GM19438 (cell line): Measurements from ENCODE around the gene PACS2.
"Not testable (repeated sequence)": the region's sequence is repeated elsewhere in the genome, so short reads cannot be mapped to it uniquely, and the experiment has no call there.

Experiments used
- ATAC-seq: cut with Tn5 transposase; IDR thresholded peaks from one replicate; pipeline ENCODE4 v1.9.1; 2021; ENCODE audit warnings: low read depth; ENCODE audit not compliant: unreplicated experiment

Gene PACS2

DNA sequence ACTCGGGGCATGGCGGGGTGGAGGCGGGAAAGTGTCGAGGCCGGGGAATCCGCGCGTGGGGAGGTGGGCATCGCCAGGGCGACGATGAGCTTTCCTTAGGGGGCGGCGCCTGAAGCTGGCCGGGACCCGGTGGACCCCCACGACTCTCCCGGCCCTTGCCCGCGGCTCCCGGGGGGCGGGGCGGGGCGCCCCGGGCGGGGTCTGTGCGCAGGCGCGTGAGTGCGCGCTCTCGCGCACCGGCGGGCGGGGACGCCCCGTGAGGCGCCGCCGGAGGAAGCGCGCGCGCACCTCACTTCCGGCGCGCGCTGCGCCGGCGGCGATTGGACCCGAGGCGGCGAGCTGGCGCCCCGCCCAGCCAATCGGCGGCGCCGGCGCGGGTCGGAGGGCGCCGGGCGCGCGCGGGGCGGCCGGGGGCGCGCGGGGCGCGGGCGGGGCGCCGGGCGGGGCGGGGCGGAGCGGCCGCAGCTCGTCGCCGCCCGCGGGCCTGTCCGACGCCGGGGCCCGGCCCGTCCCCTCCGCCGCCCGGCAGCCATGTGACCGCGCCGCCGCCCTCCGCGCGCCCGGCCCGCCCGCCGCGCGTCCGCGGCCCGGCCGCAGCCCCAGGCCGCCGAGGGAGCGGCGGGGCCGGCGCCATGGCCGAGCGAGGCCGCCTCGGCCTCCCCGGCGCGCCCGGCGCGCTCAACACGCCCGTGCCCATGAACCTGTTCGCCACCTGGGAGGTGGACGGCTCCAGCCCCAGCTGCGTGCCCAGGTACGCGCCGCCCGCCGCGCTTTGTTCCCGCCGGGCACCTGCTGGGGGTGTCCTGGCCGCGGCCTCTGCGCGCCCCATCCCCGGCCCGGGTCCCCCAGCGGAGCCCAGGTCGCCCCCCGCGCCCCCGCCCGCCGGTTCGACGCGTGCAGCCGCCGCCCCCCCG, at the start of gene PACS2:
Gene PACS2, plus strand, starts transcription at position 462 of the 914 bp plus-strand sequence. Its CDS starts 171 bp downstream, at position 633.
- peak; percentile 46 for ATAC-seq

DNA sequence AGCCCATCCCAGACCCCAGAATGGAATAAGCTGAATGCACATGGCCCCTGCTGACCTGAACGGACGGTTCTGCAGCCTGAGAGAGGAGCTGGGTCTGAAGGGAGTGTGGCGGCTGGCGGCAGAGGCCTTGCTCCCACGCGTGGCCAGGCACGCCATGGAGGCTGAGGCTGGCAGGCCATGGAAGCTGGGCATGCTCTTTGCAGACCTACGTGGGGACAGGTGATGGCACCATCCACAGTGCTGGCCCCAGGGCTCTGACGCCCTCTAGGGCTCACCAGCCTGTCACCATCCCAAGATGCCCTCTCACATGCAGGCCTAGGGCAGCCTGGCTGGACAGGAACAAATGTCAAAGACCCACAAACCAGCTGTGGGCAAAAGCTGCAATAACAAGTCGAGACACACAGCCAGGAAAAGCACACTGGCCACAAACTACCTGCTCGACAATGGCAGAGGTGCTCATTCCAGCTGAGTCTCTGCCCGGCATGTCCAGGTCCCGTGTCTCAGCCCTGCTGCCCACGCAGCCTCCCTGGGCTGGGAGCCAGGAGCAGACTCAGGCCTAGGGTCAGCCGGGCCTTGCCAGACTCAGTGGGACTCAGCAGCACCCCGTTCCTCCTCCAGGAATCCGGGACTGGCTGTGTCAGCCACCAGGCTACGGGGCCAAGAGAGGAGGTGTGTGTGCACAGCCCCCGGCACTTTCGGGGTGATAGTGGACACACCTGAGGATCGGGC, 46.6 kb upstream of the PACS2 start:
- no peak for ATAC-seq

DNA sequence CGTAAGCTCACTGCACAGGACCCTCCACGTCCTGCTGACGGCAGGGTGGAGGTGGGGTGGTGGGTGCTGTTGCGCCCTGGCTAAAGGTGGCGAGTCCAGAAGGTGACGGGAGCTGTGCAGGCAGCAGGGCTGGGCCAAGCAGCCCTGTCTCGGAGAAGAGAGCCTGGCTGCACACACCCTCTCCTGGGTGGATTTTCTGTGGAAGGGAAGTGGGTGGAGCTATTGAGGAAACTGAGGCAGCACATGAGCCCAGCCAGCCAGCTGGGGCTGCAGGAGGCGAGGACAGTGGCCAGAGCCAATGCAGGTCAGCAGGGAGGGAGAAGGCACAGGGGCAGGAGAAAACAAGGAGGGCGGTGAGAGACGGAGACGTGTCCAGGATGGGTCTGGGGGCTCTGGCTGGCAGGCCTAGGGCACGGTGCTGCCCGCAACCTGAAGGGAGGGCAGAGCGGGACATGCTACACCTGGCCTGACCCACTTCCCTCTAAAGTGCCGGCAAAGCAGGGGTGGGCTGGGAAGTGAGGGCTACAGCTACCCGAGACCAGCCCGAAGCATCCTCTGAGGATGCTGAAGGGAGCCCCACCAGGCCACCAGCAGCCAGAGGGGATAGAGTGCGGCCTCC, 45.7 kb upstream of the PACS2 start:
- ATAC-seq = no peak

DNA sequence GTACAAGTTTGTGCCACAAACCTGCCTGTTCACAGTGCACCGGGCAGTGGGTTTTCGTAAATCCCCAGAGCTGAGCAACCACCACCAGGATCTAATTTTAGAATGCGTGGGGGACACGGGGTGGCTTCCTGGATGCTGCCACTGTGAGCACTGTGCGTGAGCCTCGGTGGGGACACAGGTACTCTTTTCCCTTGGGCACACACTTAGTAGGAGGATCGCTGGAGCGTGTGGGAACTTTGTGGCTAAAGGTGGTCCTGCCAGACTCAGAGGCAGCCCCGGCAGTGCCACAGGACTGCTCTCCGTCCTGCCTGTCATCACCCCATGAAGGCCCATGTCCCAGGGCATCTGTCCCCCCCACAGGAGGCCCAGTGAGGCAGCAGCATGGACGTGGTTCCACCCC, 45.1 kb upstream of the PACS2 start:
- ATAC-seq = no peak

- no peak for ATAC-seq
Measured at GRCh38 chr14:105271224-105271890, 43.2 kb upstream of the PACS2 start.

- no peak for ATAC-seq
Measured at GRCh38 chr14:105272623-105273022, 41.9 kb upstream of the PACS2 start.

DNA sequence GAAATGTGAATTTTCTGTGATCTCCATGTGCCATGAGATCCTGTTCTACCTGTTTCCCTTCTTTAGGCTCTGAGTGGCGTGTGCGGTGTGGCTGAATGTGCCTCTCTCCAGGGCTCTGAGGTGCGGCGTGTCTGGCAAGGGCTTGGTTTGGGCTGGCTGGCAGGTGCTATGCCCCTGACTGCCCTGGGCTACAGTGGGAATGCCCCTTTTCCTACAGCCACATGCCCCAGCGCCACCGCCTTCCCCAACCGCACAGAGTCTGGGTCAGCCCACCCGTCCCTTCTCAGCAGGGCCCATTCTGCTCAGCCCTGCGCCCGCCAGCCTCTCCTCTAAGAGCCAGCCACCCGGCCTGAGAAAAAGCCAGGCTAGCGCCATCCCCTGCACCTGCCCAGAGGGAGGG, 41.5 kb upstream of the PACS2 start:
- ATAC-seq = no peak

DNA sequence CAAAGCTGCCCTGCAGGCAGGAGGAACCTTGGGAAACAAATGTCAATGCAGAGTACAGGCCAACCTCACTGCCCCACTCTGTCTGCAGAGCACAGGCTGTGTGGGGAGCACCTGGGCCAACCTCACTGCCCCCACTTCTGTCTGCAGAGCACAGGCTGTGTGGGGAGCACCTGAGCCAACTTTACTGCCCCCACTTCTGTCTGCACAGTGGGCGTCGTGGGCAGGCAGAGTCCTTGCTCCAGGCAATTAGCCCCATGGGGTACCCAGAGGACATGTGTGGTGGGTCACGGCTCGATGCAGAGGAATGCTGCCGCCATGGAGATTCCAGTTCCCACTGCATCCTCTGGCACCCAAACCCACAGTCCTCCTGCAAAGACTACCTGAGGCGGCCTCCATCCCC, 39.9 kb upstream of the PACS2 start:
- no peak for ATAC-seq

DNA sequence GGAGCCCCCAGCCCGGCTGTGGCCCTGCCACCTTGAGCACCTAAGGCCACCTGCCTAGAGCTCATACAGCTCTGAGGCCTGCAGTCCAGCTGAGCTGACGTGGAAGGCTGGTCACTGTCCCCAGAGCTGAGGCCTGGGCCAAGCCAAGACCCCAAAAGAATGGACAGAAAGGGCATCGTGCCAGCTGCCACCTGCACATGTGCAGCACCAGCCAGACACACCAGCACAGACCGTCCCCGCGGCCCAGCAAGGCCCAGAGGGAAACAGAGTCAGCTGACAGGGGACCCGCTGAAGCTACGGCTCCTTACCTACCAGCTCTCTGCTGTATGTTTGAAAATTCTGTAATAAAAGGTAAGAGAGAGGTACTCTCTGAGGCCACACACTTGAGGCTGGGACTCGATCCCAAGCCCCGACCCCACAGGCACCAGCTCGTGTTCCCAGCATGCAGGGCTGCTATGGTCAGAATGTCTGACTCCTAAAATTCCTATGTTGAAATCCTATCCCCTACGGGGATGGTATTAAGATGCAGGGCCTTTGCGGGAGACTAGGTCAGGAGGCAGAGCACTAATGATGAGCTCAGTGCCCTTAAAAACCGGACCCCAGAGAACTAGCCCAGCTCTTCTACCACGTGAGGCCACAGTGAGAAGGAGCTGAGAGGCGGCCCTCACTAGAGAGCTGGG, 39.1 kb upstream of the PACS2 start:
- ATAC-seq = no peak

- ATAC-seq = not testable (repeated sequence)
Measured at GRCh38 chr14:105277448-105277847, 37.1 kb upstream of the PACS2 start.

GRCh38 chr14:105279642-105280361, 34.7 kb upstream of the PACS2 start:
- no peak for ATAC-seq

GRCh38 chr14:105280525-105280924, 34.0 kb upstream of the PACS2 start:
- no peak for ATAC-seq

DNA sequence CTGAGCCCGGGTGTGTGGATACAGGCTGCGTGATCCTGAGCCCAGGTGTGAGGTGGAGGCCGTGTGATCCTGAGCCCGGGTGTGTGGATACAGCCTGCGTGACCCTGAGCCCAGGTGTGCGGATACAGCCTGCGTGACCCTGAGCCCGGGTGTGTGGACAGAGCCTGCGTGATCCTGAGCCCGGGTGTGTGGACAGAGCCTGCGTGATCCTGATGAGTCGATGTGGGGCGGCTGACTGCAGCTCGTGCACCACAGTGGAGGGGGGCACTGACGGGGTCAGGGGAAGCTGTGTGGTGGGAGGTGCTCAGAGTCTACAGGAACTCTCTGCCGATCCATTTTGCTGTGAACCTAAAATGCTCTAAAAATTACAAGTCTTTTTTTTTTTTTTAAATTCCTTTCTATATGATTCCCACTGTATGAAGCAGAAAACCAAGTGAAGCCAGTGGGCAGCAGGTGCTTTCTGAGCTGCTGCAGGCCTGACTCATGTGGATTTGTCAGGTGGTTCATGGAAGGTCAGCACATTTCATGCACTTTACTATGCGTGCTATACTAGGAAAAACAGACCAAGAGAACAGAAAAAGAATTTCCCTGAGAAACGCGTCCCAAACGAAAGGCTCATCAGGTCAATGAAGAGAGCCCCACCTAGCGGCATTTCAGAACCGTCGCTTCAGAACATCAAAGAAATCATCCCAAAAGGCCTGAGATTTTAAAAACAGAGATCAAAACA, 33.0 kb upstream of the PACS2 start:
- ATAC-seq = no peak

- no peak for ATAC-seq
Measured at GRCh38 chr14:105282098-105282725, 32.3 kb upstream of the PACS2 start.

DNA sequence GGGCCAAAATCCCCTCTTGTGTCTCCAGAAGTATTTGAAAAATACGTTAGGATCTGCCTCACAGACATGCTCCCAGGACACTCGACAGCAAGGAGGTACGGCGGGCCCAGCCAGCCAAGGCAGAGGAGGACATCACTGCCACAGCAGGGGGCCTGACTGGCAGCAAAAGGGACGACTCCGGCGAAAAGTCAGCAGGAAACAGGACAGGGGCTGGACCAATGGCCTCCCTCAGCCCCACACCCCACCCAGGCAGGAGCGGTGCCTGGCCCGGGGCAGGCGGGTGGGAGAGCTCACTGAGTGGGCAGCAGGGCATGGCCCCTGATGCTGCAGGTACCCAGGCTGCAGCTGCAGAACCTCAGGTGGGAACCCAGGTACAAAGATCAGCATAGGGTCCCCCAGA, 31.5 kb upstream of the PACS2 start:
- no peak for ATAC-seq

DNA sequence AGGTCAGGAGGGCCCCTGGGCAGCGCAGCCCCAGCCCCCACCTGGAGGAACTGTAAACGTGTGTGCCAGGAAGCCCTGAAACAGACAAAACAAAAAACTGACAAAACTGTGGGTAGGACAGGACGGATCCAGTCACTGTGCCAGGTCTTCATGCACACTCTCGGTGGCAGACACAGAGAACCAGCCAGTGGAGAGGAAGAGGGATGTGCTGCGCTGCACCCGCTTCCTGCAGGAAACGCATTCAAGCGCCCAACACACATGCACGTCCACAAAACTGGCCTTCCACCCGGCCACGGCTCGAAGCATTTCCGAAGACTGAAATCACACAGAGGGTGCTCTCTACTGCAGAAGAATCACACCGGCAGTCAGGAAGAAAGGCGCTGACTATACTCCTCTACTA, 30.6 kb upstream of the PACS2 start:
- no peak for ATAC-seq

DNA sequence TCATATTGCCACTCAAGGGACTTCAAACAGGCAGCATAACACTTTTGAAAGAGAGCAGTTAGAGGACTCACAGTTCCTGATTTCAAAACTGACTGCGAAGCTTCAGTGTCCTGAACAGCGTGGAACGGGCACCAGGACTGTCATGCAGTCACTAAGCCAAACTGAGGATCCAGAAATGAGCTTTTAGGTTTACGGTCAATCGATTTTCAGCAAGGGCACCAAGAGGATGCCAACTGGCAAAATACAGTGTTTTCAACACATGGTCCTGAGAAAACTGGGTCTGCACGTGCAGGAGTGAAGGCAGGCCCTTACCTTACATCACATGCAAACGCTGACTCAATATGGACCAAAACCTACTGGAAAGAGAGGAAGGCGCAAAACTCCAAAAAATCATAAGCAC, 29.4 kb upstream of the PACS2 start:
- ATAC-seq = no peak

- ATAC-seq = no peak
Measured at GRCh38 chr14:105286759-105287144, 27.8 kb upstream of the PACS2 start.
